ENCODE data around the gene RARG.

GRCh38 chr12:53215497-53215896, 16.5 kb downstream of the RARG start:
- TF ChIP-seq CTCF (conservative IDR thresholded peaks at IDR 0.05; ENCODE audit: low read length) (no peak), EZH2phosphoT487 (IDR thresholded peaks at IDR 0.05; ENCODE audit: borderline replicate concordance) (no peak)

Data from Loucy (cell line).